Breast epithelium (tissue), 3 donors: ENCODE results near the gene HSD17B8.

Experiments used
- CTCF ChIP-seq, 3 donors: fragments of 450-650 bp; IDR thresholded peaks; one replicate each; pipeline ENCODE4 v1.5.1; 2016 to 2017; ENCODE audit warnings: antibody characterized with exemption in 3 of 3, mild to moderate bottlenecking in 3 of 3, moderate library complexity in 3 of 3
- POLR2A ChIP-seq: fragments of 450-650 bp; IDR thresholded peaks from one replicate; pipeline ENCODE4 v1.6.1; 2016; ENCODE audit warnings: antibody characterized with exemption, mild to moderate bottlenecking, moderate library complexity
- POLR2AphosphoS5 ChIP-seq, 3 donors: sonication (generic); formaldehyde crosslinking; IDR thresholded peaks; one replicate each; pipeline ENCODE4 v1.6.1; 2017; ENCODE audit warnings: antibody characterized with exemption in 3 of 3

- TF ChIP-seq POLR2AphosphoS5 (IDR thresholded peaks at IDR 0.05): no peak
- no peak for TF ChIP-seq POLR2A
- no peak for TF ChIP-seq CTCF (IDR thresholded peaks at IDR 0.05)
Observed at GRCh38 chr6:33163540-33163939, 40.9 kb upstream of the HSD17B8 start.
